Thoracic aorta (tissue), 2 donors: ENCODE data around the gene LDLRAD4. TPM values are rescaled to one million over a fixed set of nuclear protein-coding genes. Genes with fewer than 3 reads are reported as not detected.

Source experiments
- ATAC-seq: fragments of 150-250 bp; one replicate; pipeline ENCODE4 v1.8.0; 2017; ENCODE audit warnings: low read depth; ENCODE audit not compliant: insufficient number of reproducible peaks, low FRiP score
- DNase-seq: peaks from one replicate; pipeline ENCODE4 v3.0.0-alpha.2; 2020; ENCODE audit warnings: low spot score
- H3K27ac ChIP-seq, 2 donors: fragments of 200-600 bp; sonication (generic); 1 replicate in 1 of 2; 2 replicates in 1 of 2; pipeline ENCODE4 v1.5.1; 2016; ENCODE audit warnings: mild to moderate bottlenecking in 2 of 2, moderate library complexity in 2 of 2
- H3K27me3 ChIP-seq: fragments of 200-600 bp; sonication (generic); replicated peaks from 2 replicates; pipeline ENCODE4 v1.6.0; 2016; ENCODE audit warnings: mild to moderate bottlenecking; ENCODE audit not compliant: insufficient read depth
- H3K36me3 ChIP-seq: fragments of 200-600 bp; sonication (generic); one replicate; pipeline ENCODE4 v1.5.1; 2016
- H3K4me1 ChIP-seq, 2 donors: fragments of 200-600 bp; sonication (generic); 1 replicate in 1 of 2; 2 replicates in 1 of 2; pipeline versions ENCODE4 v1.5.1 to v1.6.0; 2016; ENCODE audit warnings: low read depth in 2 of 2, mild to moderate bottlenecking in 1 of 2; ENCODE audit not compliant: control insufficient read depth in 1 of 2
- H3K4me3 ChIP-seq: fragments of 200-600 bp; sonication (generic); 2 replicates; pipeline ENCODE4 v1.5.1; 2016; ENCODE audit warnings: mild to moderate bottlenecking
- H3K9me3 ChIP-seq: fragments of 200-600 bp; sonication (generic); 2 replicates; pipeline ENCODE4 v1.5.1; 2016
- CTCF ChIP-seq: fragments of 200-600 bp; sonication (generic); IDR thresholded peaks from one replicate; pipeline ENCODE4 v1.5.1; 2019; ENCODE audit warnings: antibody characterized with exemption
- total RNA-seq, 2 donors: library from RNA; depleted of rRNA; stranded (reverse); fragments of >200 nt; gene quantifications; one replicate each; pipeline versions ENCODE4 v1.1.0 to v1.2.3, GENCODE V29; 2016

LDLRAD4 gene
- total RNA-seq, 2 donors from 2014 or later = 98.4 to 135 TPM

DNA sequence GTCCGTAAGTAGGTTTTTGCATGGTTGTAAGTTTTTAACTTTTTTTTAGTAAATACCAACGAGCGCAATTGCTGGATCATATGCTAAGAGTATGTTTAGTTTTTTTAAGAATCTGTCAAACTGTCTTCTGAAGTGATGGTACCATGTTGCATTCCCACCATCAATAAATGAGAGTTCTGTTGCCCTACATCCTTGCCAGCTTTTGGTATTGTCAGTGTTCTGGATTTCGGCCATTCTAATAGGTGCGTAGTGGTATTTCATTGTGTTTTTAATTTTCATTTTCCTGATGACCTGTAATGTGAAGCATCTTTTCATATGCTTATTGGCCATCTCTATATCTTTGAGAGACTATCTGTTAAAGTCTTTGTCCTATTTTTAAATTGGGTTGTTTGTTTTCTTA is 114.3 kb downstream of the LDLRAD4 start:
- no peak for TF ChIP-seq CTCF
- Histone ChIP-seq H3K4me3 (no peak overlapping the region), H3K27ac (no peak overlapping the region), H3K36me3 (no peaks in the 10 kb centered on the region), H3K9me3 (no peaks in the 10 kb centered on the region), H3K27me3 (no peaks in the 10 kb centered on the region), H3K4me1 (peaks cover 8 to 12% of the 10 kb centered on the region in 2 donors)
- no peak for ATAC-seq
- no peak for DNase-seq

DNA sequence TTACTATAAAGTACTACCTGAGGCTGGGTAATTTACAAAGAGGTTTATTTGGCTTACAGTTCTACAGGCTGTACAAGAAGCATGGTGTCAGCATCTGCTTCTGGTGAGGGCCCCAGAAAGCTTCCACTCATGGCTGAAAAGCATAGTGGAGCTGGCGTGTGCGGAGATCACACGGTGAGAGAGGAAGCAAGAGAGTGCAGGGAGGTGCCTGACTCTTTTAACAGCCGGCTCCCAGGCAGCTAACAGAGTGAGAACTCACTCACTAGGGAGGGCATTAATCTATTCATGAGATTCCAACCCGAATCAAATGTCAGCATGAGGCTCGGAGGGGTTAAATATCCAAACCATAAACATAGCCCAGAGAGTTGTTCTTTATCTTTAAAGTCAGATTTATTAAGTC is 117.3 kb downstream of the LDLRAD4 start:
- Histone ChIP-seq H3K27me3 (no peaks in the 10 kb centered on the region), H3K36me3 (no peaks in the 10 kb centered on the region), H3K4me1 (peaks cover 8 to 17% of the 10 kb centered on the region in 2 donors), H3K27ac (no peak overlapping the region), H3K4me3 (no peak overlapping the region), H3K9me3 (peaks cover 1% of the 10 kb centered on the region)
- no peak for TF ChIP-seq CTCF
- DNase-seq = no peak
- no peak for ATAC-seq

DNA sequence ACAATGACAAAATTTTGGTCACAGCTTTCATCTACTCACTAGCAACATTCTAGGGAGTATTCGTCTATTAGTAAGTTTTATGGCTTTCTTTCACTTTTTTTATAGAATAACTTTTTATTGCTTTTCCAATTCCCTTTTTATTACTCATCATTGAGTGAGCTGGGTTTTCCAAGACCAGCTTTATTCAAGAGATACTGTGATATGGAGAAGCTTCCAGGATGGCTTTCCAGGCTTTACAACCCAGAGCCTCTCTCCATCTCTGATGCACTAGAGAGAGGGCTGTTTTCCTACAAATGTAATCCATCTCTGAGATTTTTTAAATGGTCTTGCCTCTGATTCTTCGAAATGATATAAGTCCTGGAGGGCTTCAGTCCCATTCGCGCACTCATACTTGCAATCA is 118.3 kb downstream of the LDLRAD4 start:
- no peak for ATAC-seq
- H3K27ac ChIP-seq = no peak overlapping the region
- peaks cover 4% of the 10 kb centered on the region for H3K9me3 ChIP-seq
- no peak for DNase-seq
- H3K27me3 ChIP-seq = no peaks in the 10 kb centered on the region
- peaks cover 8 to 17% of the 10 kb centered on the region in 2 donors for H3K4me1 ChIP-seq
- no peak overlapping the region for H3K4me3 ChIP-seq
- H3K36me3 ChIP-seq = no peaks in the 10 kb centered on the region
- TF ChIP-seq CTCF = no peak

- Histone ChIP-seq H3K36me3 (no peaks in the 10 kb centered on the region), H3K27ac (no peak overlapping the region), H3K4me1 (peaks cover 8 to 17% of the 10 kb centered on the region in 2 donors), H3K27me3 (no peaks in the 10 kb centered on the region), H3K9me3 (peaks cover 4% of the 10 kb centered on the region), H3K4me3 (no peak overlapping the region)
- no peak for ATAC-seq
- DNase-seq = no peak
- TF ChIP-seq CTCF = no peak
These were observed 118.8 kb downstream of the LDLRAD4 start for GRCh38 chr18:13337369-13337768.

DNA sequence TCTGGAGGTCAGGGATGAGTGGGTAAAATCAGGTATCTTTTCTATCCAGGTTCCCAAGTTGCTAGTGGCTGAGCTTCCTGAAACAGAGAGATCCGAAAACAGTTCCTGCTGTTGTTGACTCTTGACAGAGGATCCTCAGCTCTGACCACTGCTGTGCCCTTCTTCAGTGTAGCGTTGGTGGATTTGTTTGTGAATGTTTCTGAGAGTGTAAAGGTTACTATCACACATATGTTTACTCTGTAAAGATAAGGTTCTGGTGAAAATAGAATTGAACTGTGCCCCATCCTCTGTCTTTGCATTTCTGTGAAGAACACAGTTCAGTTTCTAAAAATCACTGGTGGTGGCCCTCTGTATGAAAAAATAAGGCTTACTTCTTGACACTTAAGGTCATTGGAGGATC is 119.8 kb downstream of the LDLRAD4 start:
- peaks cover 8 to 17% of the 10 kb centered on the region in 2 donors for H3K4me1 ChIP-seq
- no peak for TF ChIP-seq CTCF

More for the DNA sequence above, 119.8 kb downstream of the LDLRAD4 start:
- Histone ChIP-seq H3K27ac (no peak overlapping the region), H3K4me3 (no peak overlapping the region), H3K36me3 (no peaks in the 10 kb centered on the region), H3K9me3 (peaks cover 4% of the 10 kb centered on the region), H3K27me3 (no peaks in the 10 kb centered on the region)
- DNase-seq = no peak
- ATAC-seq = no peak
